ENCODE results near the gene PPIAL4G.
"Not testable (repeated sequence)": the region's sequence is repeated elsewhere in the genome, so short reads cannot be mapped to it uniquely, and the experiment has no call there.

GRCh38 chr1:148483029-148483428, at the start of gene PPIAL4G:
- not testable (repeated sequence) for TF ChIP-seq CTCF (conservative IDR thresholded peaks at IDR 0.05); ZFX (IDR thresholded peaks at IDR 0.05)
